Measurements from ENCODE around the gene ABCG2. TPM values are rescaled to one million over a fixed set of nuclear protein-coding genes. Genes with fewer than 3 reads are reported as not detected.

ABCG2 gene
- total RNA-seq, 1 experiment from 2014 or later: 24.6 TPM

GRCh38 chr4:88137112-88137511, 21.3 kb downstream of the ABCG2 start:
- DNase-seq: no peak
- no TSS peak for BruUV-seq (replicated peaks)
- peaks cover 11% of the 10 kb centered on the region for H3F3A ChIP-seq (ENCODE audit: insufficient read depth, low read depth)
- peaks cover 37% of the 10 kb centered on the region for H3K4me1 ChIP-seq (replicated peaks; ENCODE audit: insufficient read depth)
- peaks cover 13% of the 10 kb centered on the region; the same call in 1 of the 2 replicates for H3K79me2 ChIP-seq (ENCODE audit: low read depth)
- no peaks in the 10 kb centered on the region for H3K27me3 ChIP-seq (ENCODE audit: insufficient read depth, low read depth)
- intact Hi-C loops (cut with micrococcal nuclease; ENCODE audit: unreplicated experiment): no loop called here
- no peaks in the 10 kb centered on the region for H3K9me3 ChIP-seq (ENCODE audit: insufficient read depth, low read depth)
- H3K4me2 ChIP-seq: no peak overlapping the region
- no peaks in the 10 kb centered on the region; the same call in 1 of the 2 replicates for H3K9me2 ChIP-seq (ENCODE audit: insufficient read depth)
- TF ChIP-seq EZH2 (IDR thresholded peaks at IDR 0.05; ENCODE audit: low read depth): no peak
- TF ChIP-seq CTCF (conservative IDR thresholded peaks at IDR 0.05): no peak
- H2AFZ ChIP-seq: no peak overlapping the region
- H3K4me3 ChIP-seq: no peak overlapping the region
- CTCF ChIA-PET: no interaction called here
- H3K27ac ChIP-seq: no peak overlapping the region
- no peaks in the 10 kb centered on the region for H4K20me1 ChIP-seq (ENCODE audit: insufficient read depth)
- POLR2A ChIA-PET (ENCODE audit: unreplicated experiment): no interaction called here
- H3K36me3 ChIP-seq (ENCODE audit: low read depth): no peaks in the 10 kb centered on the region

- Histone ChIP-seq H3K4me1 (replicated peaks; ENCODE audit: insufficient read depth) (peaks cover 29% of the 10 kb centered on the region), H3K79me2 (ENCODE audit: low read depth) (peaks cover 8% of the 10 kb centered on the region; the same call in 1 of the 2 replicates), H4K20me1 (ENCODE audit: insufficient read depth) (no peaks in the 10 kb centered on the region), H3K27ac (no peak overlapping the region), H3K36me3 (ENCODE audit: low read depth) (no peaks in the 10 kb centered on the region), H3K4me3 (no peak overlapping the region), H3K4me2 (no peak overlapping the region), H3K27me3 (ENCODE audit: insufficient read depth, low read depth) (no peaks in the 10 kb centered on the region), H3K9me3 (ENCODE audit: insufficient read depth, low read depth) (no peaks in the 10 kb centered on the region), H3F3A (ENCODE audit: insufficient read depth, low read depth) (peaks cover 11% of the 10 kb centered on the region), H2AFZ (no peak overlapping the region), H3K9me2 (ENCODE audit: insufficient read depth) (no peaks in the 10 kb centered on the region; the same call in 1 of the 2 replicates)
- POLR2A ChIA-PET (ENCODE audit: unreplicated experiment): no interaction called here
- no TSS peak for BruUV-seq (replicated peaks)
- CTCF ChIA-PET: no interaction called here
- no peak for DNase-seq
- intact Hi-C loops (cut with micrococcal nuclease; ENCODE audit: unreplicated experiment): no loop called here
- no peak for TF ChIP-seq CTCF (conservative IDR thresholded peaks at IDR 0.05)
- no peak for TF ChIP-seq EZH2 (IDR thresholded peaks at IDR 0.05; ENCODE audit: low read depth)
Observed at GRCh38 chr4:88136249-88136648, 22.2 kb downstream of the ABCG2 start.

GRCh38 chr4:88135356-88135663, 23.1 kb downstream of the ABCG2 start:
- H3K4me2 ChIP-seq: no peak overlapping the region
- no TSS peak for BruUV-seq (replicated peaks)
- intact Hi-C loops (cut with micrococcal nuclease; ENCODE audit: unreplicated experiment): no loop called here

More at GRCh38 chr4:88135356-88135663, 23.1 kb downstream of the ABCG2 start:
- TF ChIP-seq CTCF (conservative IDR thresholded peaks at IDR 0.05) (no peak), EZH2 (IDR thresholded peaks at IDR 0.05; ENCODE audit: low read depth) (no peak)
- no peaks in the 10 kb centered on the region; the same call in 1 of the 2 replicates for H3K9me2 ChIP-seq (ENCODE audit: insufficient read depth)
- no peak overlapping the region for H2AFZ ChIP-seq
- H3K4me3 ChIP-seq: no peak overlapping the region
- H3K27ac ChIP-seq: no peak overlapping the region
- H3K27me3 ChIP-seq (ENCODE audit: insufficient read depth, low read depth): no peaks in the 10 kb centered on the region
- no peaks in the 10 kb centered on the region for H3K9me3 ChIP-seq (ENCODE audit: insufficient read depth, low read depth)
- ChIA-PET CTCF (no interaction called here), POLR2A (ENCODE audit: unreplicated experiment) (no interaction called here)
- H3K79me2 ChIP-seq (ENCODE audit: low read depth): peaks cover 5% of the 10 kb centered on the region; the same call in 1 of the 2 replicates
- H4K20me1 ChIP-seq (ENCODE audit: insufficient read depth): no peaks in the 10 kb centered on the region
- H3K4me1 ChIP-seq (replicated peaks; ENCODE audit: insufficient read depth): peaks cover 24% of the 10 kb centered on the region
- DNase-seq: no peak
- H3F3A ChIP-seq (ENCODE audit: insufficient read depth, low read depth): peaks cover 11% of the 10 kb centered on the region
- no peaks in the 10 kb centered on the region for H3K36me3 ChIP-seq (ENCODE audit: low read depth)

Data from PC-9 (cell line).